ENCODE data around the gene TSPO2. TPM values are rescaled to one million over a fixed set of nuclear protein-coding genes. Genes with fewer than 3 reads are reported as not detected.

The TSPO2 gene
- total and polyA plus RNA-seq, 2 of the 8 experiments (the other 6 are each of a cell fraction or from before 2014, with no cell fraction given): not detected

GRCh38 chr6:41022294-41022693, 20.0 kb upstream of the TSPO2 start (continued):
- TF ChIP-seq ATF2 (IDR thresholded peaks at IDR 0.05; ENCODE audit: low read length): no peak
- no peak for TF ChIP-seq SAP30 (IDR thresholded peaks at IDR 0.05; ENCODE audit: insufficient read depth, insufficient replicate concordance, low read length)
- no peak for TF ChIP-seq SP2 (IDR thresholded peaks at IDR 0.05; ENCODE audit: low read length)
- no peak for TF ChIP-seq CBX5 (IDR thresholded peaks at IDR 0.05; ENCODE audit: low read depth, low read length)

Data from H1 (cell line).